C4-2B (cell line): Measurements from ENCODE around the gene ZNF367.

Experiments
- CTCF ChIP-seq: fragments of 450-650 bp; conservative IDR thresholded peaks from 2 replicates; pipeline ENCODE4 v1.5.1; 2017; ENCODE audit warnings: mild to moderate bottlenecking
- ZFX ChIP-seq: fragments of 450-650 bp; IDR thresholded peaks from 2 replicates; pipeline ENCODE4 v1.6.1; 2017

GRCh38 chr9:96383165-96383942 lies 34.8 kb downstream of the ZNF367 start, which contains the start of gene SLC35D2:
- no peak for TF ChIP-seq CTCF
- peak; percentile 46; the same call in 1 of the 2 replicates for TF ChIP-seq ZFX
